ENCODE measurements around the gene ABHD8. TPM values are rescaled to one million over a fixed set of nuclear protein-coding genes. Genes with fewer than 3 reads are reported as not detected.

Gene ABHD8
- total and polyA plus RNA-seq, 2 of the 13 experiments (the other 11 are each of a cell fraction or from before 2014, with no cell fraction given): 6.3 to 7.2 TPM

DNA sequence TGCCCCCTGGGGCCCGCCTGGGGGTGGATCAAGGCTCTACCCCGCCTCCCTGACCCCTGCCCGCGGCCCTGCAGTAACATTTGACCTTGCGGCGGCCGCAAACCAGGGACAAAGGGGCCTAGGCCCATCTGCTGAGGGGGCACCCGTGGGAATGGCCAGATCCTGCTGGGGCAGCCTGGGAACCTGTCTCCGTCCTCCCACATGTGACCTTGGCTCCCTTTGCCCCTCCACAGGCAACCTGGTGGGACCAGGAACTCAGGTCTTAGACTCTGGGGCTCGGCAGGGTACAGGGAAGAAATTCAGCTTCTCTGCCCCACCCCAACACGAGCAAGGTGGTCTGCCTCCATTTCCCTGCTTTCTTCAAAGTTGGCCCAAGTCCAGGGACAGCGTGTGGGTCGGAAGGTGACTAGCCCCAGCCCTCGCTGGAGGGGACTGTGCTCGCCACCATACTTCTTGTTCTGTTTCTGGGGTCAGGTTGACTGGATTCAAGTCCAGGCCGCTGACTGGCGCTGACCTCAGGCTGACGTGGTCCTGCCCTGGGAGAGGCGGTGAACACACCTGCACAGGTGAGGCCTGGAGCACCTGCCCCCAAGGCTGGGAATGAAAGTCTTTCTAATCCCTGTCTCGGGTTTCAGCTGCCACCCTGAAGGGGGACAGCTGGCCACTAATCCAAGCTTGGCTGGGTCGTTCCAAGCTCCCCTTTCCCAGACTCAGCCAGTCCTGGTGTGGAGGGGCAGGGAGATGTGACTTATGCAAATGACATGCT is 55.0 kb downstream of the ABHD8 start (continued):
- TF ChIP-seq HDAC1 (CRISPR knock-in tag; IDR thresholded peaks at IDR 0.05): peak; percentile 97
- TF ChIP-seq KAT8 (CRISPR knock-in tag; IDR thresholded peaks at IDR 0.05): peak; percentile 78
- no peak for TF ChIP-seq ZBTB40 (IDR thresholded peaks at IDR 0.05)
- peak; percentile 69; the same call in 1 of the 2 replicates for TF ChIP-seq ZBTB40 (CRISPR knock-in tag; IDR thresholded peaks at IDR 0.05)
- TF ChIP-seq SAP130 (CRISPR knock-in tag; IDR thresholded peaks at IDR 0.05; ENCODE audit: low read depth): peak; percentile 85
- no peak for TF ChIP-seq MTF1 (CRISPR knock-in tag; IDR thresholded peaks at IDR 0.05)
- peak; percentile 87 for TF ChIP-seq FOXA3 (CRISPR knock-in tag; IDR thresholded peaks at IDR 0.05)
- TF ChIP-seq CEBPG (CRISPR knock-in tag; IDR thresholded peaks at IDR 0.05): peak; percentile 39; the same call in 1 of the 2 replicates
- peak; percentile 78; the same call in 1 of the 2 replicates for TF ChIP-seq MLX (CRISPR knock-in tag; IDR thresholded peaks at IDR 0.05)
- 0 out of 2 replicates have a peak, but pooled peaks have one; percentile 28 for TF ChIP-seq KMT2A (CRISPR knock-in tag; IDR thresholded peaks at IDR 0.05)
- TF ChIP-seq ZNF180 (CRISPR knock-in tag; IDR thresholded peaks at IDR 0.05; ENCODE audit: borderline replicate concordance, low read depth): no peak
- TF ChIP-seq, protein P1, sequence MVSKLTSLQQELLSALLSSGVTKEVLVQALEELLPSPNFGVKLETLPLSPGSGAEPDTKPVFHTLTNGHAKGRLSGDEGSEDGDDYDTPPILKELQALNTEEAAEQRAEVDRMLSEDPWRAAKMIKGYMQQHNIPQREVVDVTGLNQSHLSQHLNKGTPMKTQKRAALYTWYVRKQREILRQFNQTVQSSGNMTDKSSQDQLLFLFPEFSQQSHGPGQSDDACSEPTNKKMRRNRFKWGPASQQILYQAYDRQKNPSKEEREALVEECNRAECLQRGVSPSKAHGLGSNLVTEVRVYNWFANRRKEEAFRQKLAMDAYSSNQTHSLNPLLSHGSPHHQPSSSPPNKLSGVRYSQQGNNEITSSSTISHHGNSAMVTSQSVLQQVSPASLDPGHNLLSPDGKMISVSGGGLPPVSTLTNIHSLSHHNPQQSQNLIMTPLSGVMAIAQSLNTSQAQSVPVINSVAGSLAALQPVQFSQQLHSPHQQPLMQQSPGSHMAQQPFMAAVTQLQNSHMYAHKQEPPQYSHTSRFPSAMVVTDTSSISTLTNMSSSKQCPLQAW (CRISPR knock-in tag; IDR thresholded peaks at IDR 0.05): peak; percentile 88
- peak; percentile 82; the same call in 1 of the 2 replicates for TF ChIP-seq PRDM15 (CRISPR knock-in tag; IDR thresholded peaks at IDR 0.05)
- TF ChIP-seq TBP (CRISPR knock-in tag; IDR thresholded peaks at IDR 0.05): no peak
